Vagina (tissue), 2 donors: ENCODE data around the gene OR2AE1. TPM values are rescaled to one million over a fixed set of nuclear protein-coding genes. Genes with fewer than 3 reads are reported as not detected.

ENCODE experiments used
- DNase-seq, 2 donors: peaks; one replicate each; pipeline ENCODE4 v3.0.0-alpha.2; 2017; ENCODE audit errors: extremely low spot score in 2 of 2
- H3K27ac ChIP-seq: fragments of 200-600 bp; sonication (generic); one replicate; pipeline ENCODE4 v1.5.1; 2019
- H3K27me3 ChIP-seq: fragments of 200-600 bp; sonication (generic); one replicate; pipeline ENCODE4 v1.5.1; 2019
- H3K36me3 ChIP-seq, 2 donors: fragments of 200-600 bp; sonication (generic); one replicate each; pipeline ENCODE4 v1.5.1; 2017 to 2019
- H3K4me1 ChIP-seq: fragments of 200-600 bp; sonication (generic); one replicate; pipeline ENCODE4 v1.5.1; 2019
- H3K4me3 ChIP-seq, 2 donors: fragments of 200-600 bp; sonication (generic); 1 replicate in 1 of 2; 2 replicates in 1 of 2; pipeline ENCODE4 v1.5.1; 2016 to 2019
- H3K9me3 ChIP-seq: fragments of 200-600 bp; sonication (generic); one replicate; pipeline ENCODE4 v1.5.1; 2019
- CTCF ChIP-seq, 3 experiments: fragments of 450-650 bp in 2 of 3; fragments of 200-600 bp in 1 of 3; sonication (generic) in 1 of 3; IDR thresholded peaks; one replicate each; pipeline ENCODE4 v1.5.1; 2017 to 2019; ENCODE audit warnings: antibody characterized with exemption in 3 of 3, mild to moderate bottlenecking in 2 of 3, moderate library complexity in 2 of 3
- POLR2A ChIP-seq, 2 donors: fragments of 450-650 bp; IDR thresholded peaks; one replicate each; pipeline ENCODE4 v1.6.1; 2017; ENCODE audit warnings: antibody characterized with exemption in 2 of 2, mild to moderate bottlenecking in 2 of 2, moderate library complexity in 2 of 2
- POLR2AphosphoS5 ChIP-seq, 2 donors: sonication (generic); formaldehyde crosslinking; IDR thresholded peaks; one replicate each; pipeline ENCODE4 v1.9.0; 2017; ENCODE audit warnings: antibody characterized with exemption in 2 of 2, mild to moderate bottlenecking in 2 of 2, low read depth in 1 of 2; ENCODE audit not compliant: insufficient read depth in 1 of 2
- intact Hi-C: fragments of 100-400 bp; cut with DNase I; formaldehyde crosslinking; loops from one replicate; pipeline ENCODE4 v1.15.1; 2023
- total RNA-seq: library from RNA; depleted of rRNA; stranded (reverse); fragments of >200 nt; gene quantifications from one replicate; pipeline ENCODE4 v1.2.3, GENCODE V29; 2016

OR2AE1 gene
- total RNA-seq, 1 donor from 2014 or later: not detected

GRCh38 chr7:99843808-99844207, 33.0 kb downstream of the OR2AE1 start:
- no peak overlapping the region for H3K4me3 ChIP-seq
- no peak for DNase-seq
- TF ChIP-seq POLR2A (IDR thresholded peaks at IDR 0.05) (no peak), CTCF (IDR thresholded peaks at IDR 0.05) (no peak), POLR2AphosphoS5 (IDR thresholded peaks at IDR 0.05; ENCODE audit: insufficient read depth in 1 of 2, low read depth in 1 of 2) (no peak)
- no peaks in the 10 kb centered on the region for H3K9me3 ChIP-seq
- no peaks in the 10 kb centered on the region for H3K36me3 ChIP-seq
- no peak overlapping the region for H3K27ac ChIP-seq
- no peaks in the 10 kb centered on the region for H3K27me3 ChIP-seq
- no peaks in the 10 kb centered on the region for H3K4me1 ChIP-seq
- intact Hi-C loops: no loop called here

- H3K9me3 ChIP-seq: no peaks in the 10 kb centered on the region
- intact Hi-C loops: no loop called here
- H3K4me1 ChIP-seq: no peaks in the 10 kb centered on the region
- no peak for DNase-seq
- no peak overlapping the region for H3K27ac ChIP-seq
- H3K36me3 ChIP-seq: no peaks in the 10 kb centered on the region
- H3K27me3 ChIP-seq: no peaks in the 10 kb centered on the region
- H3K4me3 ChIP-seq: no peak overlapping the region
- TF ChIP-seq POLR2AphosphoS5 (IDR thresholded peaks at IDR 0.05; ENCODE audit: insufficient read depth in 1 of 2, low read depth in 1 of 2) (no peak), POLR2A (IDR thresholded peaks at IDR 0.05) (no peak), CTCF (IDR thresholded peaks at IDR 0.05) (no peak)
Measured at GRCh38 chr7:99842926-99843325, 33.9 kb downstream of the OR2AE1 start.

- intact Hi-C loops: no loop called here
- no peak for DNase-seq
- Histone ChIP-seq H3K4me3 (no peak overlapping the region), H3K27me3 (no peaks in the 10 kb centered on the region), H3K27ac (no peak overlapping the region), H3K9me3 (no peaks in the 10 kb centered on the region), H3K36me3 (no peaks in the 10 kb centered on the region), H3K4me1 (no peaks in the 10 kb centered on the region)
- TF ChIP-seq POLR2AphosphoS5 (IDR thresholded peaks at IDR 0.05; ENCODE audit: insufficient read depth in 1 of 2, low read depth in 1 of 2) (no peak), POLR2A (IDR thresholded peaks at IDR 0.05) (no peak), CTCF (IDR thresholded peaks at IDR 0.05) (no peak)
Measured at GRCh38 chr7:99840136-99840869, 36.5 kb downstream of the OR2AE1 start.

GRCh38 chr7:99839287-99840021, 37.4 kb downstream of the OR2AE1 start:
- Histone ChIP-seq H3K27ac (no peak overlapping the region), H3K4me1 (no peaks in the 10 kb centered on the region), H3K4me3 (no peak overlapping the region), H3K36me3 (no peaks in the 10 kb centered on the region), H3K9me3 (no peaks in the 10 kb centered on the region), H3K27me3 (no peaks in the 10 kb centered on the region)
- intact Hi-C loops: no loop called here
- TF ChIP-seq CTCF (IDR thresholded peaks at IDR 0.05): no peak
- TF ChIP-seq POLR2AphosphoS5 (IDR thresholded peaks at IDR 0.05; ENCODE audit: insufficient read depth in 1 of 2, low read depth in 1 of 2): peak in 1 of 2 donors; percentile 25
- DNase-seq: no peak
